HEK293 (cell line): ENCODE data around the gene PRPF38B.

Experiments
- TCF7L2 ChIP-seq: IDR thresholded peaks from 2 replicates; pipeline ENCODE4 v1.6.1; 2011; ENCODE audit warnings: low read depth, mild to moderate bottlenecking, inconsistent platforms, low read length, moderate library complexity, borderline replicate concordance
- TRIM28 ChIP-seq: IDR thresholded peaks from 2 replicates; pipeline ENCODE4 v1.6.1; 2011; ENCODE audit warnings: low read length, control low read depth, borderline replicate concordance
- ZBTB8A ChIP-seq: fragments of 450-650 bp; formaldehyde crosslinking; IDR thresholded peaks from 2 replicates; pipeline ENCODE4 v1.5.1; 2016; ENCODE audit warnings: missing biosample characterization, missing genetic modification characterization
- ZNF274 ChIP-seq, 2 experiments: fragments of 200-500 bp in 1 of 2; fragments of 450-650 bp in 1 of 2; sonication (Bioruptor generic) in 1 of 2; formaldehyde crosslinking in 1 of 2; IDR thresholded peaks; 2 replicates each; pipeline versions ENCODE4 v1.5.1 to v1.6.1; 2014 to 2016; ENCODE audit warnings: borderline replicate concordance in 1 of 2, inconsistent platforms in 1 of 2, low read length in 1 of 2, missing biosample characterization in 1 of 2, missing genetic modification characterization in 1 of 2
- ZNF521 ChIP-seq: fragments of 450-650 bp; formaldehyde crosslinking; IDR thresholded peaks from 2 replicates; pipeline ENCODE4 v1.5.1; 2017; ENCODE audit warnings: missing biosample characterization, mild to moderate bottlenecking, missing genetic modification characterization
- ZNF701 ChIP-seq: fragments of 450-650 bp; formaldehyde crosslinking; IDR thresholded peaks from 2 replicates; pipeline ENCODE4 v1.5.1; 2016; ENCODE audit warnings: missing biosample characterization, missing genetic modification characterization
- TF ChIP-seq, protein P1 (sequence below): sonication (generic); formaldehyde crosslinking; IDR thresholded peaks from 2 replicates; pipeline ENCODE4 v1.8.1; 2022; ENCODE audit warnings: mild to moderate bottlenecking, moderate library complexity, missing genetic modification reagents
- TF ChIP-seq, protein P2 (sequence below): fragments of 450-650 bp; formaldehyde crosslinking; IDR thresholded peaks from 2 replicates; pipeline ENCODE4 v1.5.1; 2016; ENCODE audit warnings: missing biosample characterization, missing genetic modification characterization
- TF ChIP-seq, protein P3 (sequence below): fragments of 450-650 bp; formaldehyde crosslinking; IDR thresholded peaks from 2 replicates; pipeline ENCODE4 v1.5.1; 2016; ENCODE audit warnings: missing biosample characterization, missing genetic modification characterization

DNA sequence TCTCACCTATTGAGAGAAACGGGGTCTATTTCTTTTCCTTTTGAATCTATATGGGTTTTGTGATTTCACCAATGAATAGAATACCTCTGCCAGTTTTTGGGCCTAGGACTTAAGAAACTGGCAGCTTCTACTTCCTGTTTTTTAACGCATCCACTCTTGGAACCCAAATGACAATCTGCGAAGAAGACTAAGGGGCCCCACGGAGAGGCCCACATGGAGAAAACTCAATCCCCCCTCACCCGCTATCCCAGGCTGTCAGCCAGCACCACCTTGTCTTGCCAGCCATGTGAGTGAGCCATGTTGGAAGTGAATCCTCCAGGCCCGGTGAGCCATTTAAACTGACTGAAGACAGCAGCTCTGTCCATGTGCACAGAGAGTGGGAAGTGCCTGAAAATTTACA, 27.6 kb upstream of the PRPF38B start:
- TF ChIP-seq ZNF701 (tag by site-specific recombination) (no peak), TRIM28 (no peak), TCF7L2 (no peak), ZBTB8A (tag by site-specific recombination) (no peak), ZNF274 (IDR thresholded peaks at IDR 0.05; ENCODE audit: low read length) (no peak), ZNF274 (tag by site-specific recombination; IDR thresholded peaks at IDR 0.05; ENCODE audit: borderline replicate concordance) (no peak), ZNF521 (tag by site-specific recombination) (no peak)
- TF ChIP-seq, protein P1, sequence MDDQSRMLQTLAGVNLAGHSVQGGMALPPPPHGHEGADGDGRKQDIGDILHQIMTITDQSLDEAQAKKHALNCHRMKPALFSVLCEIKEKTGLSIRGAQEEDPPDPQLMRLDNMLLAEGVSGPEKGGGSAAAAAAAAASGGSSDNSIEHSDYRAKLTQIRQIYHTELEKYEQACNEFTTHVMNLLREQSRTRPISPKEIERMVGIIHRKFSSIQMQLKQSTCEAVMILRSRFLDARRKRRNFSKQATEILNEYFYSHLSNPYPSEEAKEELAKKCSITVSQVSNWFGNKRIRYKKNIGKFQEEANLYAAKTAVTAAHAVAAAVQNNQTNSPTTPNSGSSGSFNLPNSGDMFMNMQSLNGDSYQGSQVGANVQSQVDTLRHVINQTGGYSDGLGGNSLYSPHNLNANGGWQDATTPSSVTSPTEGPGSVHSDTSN (CRISPR knock-in tag): no peak
- TF ChIP-seq, protein P2, sequence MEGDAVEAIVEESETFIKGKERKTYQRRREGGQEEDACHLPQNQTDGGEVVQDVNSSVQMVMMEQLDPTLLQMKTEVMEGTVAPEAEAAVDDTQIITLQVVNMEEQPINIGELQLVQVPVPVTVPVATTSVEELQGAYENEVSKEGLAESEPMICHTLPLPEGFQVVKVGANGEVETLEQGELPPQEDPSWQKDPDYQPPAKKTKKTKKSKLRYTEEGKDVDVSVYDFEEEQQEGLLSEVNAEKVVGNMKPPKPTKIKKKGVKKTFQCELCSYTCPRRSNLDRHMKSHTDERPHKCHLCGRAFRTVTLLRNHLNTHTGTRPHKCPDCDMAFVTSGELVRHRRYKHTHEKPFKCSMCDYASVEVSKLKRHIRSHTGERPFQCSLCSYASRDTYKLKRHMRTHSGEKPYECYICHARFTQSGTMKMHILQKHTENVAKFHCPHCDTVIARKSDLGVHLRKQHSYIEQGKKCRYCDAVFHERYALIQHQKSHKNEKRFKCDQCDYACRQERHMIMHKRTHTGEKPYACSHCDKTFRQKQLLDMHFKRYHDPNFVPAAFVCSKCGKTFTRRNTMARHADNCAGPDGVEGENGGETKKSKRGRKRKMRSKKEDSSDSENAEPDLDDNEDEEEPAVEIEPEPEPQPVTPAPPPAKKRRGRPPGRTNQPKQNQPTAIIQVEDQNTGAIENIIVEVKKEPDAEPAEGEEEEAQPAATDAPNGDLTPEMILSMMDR: no peak
- TF ChIP-seq, protein P3, sequence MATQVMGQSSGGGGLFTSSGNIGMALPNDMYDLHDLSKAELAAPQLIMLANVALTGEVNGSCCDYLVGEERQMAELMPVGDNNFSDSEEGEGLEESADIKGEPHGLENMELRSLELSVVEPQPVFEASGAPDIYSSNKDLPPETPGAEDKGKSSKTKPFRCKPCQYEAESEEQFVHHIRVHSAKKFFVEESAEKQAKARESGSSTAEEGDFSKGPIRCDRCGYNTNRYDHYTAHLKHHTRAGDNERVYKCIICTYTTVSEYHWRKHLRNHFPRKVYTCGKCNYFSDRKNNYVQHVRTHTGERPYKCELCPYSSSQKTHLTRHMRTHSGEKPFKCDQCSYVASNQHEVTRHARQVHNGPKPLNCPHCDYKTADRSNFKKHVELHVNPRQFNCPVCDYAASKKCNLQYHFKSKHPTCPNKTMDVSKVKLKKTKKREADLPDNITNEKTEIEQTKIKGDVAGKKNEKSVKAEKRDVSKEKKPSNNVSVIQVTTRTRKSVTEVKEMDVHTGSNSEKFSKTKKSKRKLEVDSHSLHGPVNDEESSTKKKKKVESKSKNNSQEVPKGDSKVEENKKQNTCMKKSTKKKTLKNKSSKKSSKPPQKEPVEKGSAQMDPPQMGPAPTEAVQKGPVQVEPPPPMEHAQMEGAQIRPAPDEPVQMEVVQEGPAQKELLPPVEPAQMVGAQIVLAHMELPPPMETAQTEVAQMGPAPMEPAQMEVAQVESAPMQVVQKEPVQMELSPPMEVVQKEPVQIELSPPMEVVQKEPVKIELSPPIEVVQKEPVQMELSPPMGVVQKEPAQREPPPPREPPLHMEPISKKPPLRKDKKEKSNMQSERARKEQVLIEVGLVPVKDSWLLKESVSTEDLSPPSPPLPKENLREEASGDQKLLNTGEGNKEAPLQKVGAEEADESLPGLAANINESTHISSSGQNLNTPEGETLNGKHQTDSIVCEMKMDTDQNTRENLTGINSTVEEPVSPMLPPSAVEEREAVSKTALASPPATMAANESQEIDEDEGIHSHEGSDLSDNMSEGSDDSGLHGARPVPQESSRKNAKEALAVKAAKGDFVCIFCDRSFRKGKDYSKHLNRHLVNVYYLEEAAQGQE (tag by site-specific recombination): no peak
